CD1c-positive myeloid dendritic cell (primary cell): ENCODE results near the gene SPINK6.

Source experiments
- DNase-seq: peaks from one replicate; pipeline ENCODE4 v3.0.0-alpha.2; 2016; ENCODE audit errors: extremely low spot score

SPINK6 gene

DNA sequence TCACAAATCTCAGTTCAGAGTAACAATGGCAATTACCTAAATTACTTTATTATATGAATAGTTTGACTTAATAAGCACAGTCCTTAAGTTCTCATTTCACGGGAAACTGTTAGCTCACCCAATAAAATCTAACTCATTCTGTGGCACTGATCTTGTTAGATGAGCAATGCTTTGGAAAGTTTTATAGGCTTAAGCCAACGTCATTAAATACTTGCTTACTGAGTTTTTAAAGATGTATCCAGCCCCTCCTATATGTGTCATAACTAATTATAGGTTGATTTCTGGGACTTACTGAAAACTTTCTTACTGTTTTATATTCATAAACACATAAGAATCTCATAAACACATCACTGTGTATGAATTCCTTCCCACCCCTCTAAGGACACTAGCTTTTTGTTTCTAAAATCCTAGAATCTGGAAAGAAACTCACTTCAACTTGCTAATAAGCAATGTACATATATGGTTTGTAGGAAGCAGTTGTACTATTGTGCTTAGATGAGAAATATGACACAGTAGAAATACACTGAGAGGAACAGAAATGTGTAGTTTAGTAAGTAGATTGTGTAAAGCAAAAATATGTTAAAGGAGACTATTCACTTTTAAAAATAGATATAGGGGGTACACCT is 21.4 kb downstream of the SPINK6 start:
- no peak for DNase-seq

DNA sequence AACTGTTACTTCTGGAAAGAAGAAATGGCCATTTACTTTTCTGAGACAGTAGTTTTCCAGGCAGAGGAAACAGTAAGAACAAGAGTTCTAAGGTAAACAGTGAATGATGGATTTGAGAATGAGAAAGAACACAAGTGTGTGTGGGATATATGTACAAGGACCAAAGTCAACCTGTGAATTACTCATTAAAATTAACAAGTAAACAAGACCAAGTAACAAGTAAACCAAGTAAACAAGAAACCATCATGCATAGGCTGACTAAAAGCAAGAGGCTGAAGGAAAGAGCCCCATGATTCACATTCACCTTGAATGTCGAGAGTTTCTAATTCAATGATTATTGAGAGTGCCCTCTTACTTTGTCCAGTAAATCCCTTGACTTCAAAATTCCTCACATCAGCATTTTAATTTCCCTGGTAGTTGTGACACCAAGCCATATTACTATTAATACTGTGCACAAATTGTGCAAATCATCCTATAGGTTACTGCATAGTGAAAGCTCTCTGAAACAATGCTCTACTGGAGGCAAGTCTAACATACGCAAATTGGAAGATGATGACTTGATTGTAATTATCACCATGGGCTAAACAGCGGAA is 25.6 kb downstream of the SPINK6 start:
- DNase-seq: no peak

DNA sequence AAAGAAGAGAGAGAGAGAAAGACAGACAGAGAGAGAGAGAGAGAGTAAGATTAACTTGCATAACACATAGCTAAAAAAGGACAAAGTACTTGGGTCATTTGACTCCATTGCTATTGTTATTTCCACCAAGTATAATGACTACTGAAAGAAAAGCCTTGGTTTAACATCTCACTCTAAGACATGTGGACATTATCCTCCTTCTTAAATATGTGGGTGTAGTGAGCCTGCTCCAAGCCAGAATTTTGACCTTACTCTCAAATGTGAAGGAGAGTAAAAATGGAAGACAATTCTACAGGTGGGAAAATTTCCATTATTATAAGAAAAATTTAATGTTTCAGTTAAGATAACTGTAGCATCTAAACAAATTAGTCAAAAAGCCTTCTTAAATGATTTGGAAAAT is 27.0 kb downstream of the SPINK6 start:
- no peak for DNase-seq

- DNase-seq: no peak
Measured at GRCh38 chr5:148230240-148230639, 27.4 kb downstream of the SPINK6 start.

GRCh38 chr5:148237785-148238417 is 35.1 kb downstream of the SPINK6 start:
- DNase-seq: no peak

DNA sequence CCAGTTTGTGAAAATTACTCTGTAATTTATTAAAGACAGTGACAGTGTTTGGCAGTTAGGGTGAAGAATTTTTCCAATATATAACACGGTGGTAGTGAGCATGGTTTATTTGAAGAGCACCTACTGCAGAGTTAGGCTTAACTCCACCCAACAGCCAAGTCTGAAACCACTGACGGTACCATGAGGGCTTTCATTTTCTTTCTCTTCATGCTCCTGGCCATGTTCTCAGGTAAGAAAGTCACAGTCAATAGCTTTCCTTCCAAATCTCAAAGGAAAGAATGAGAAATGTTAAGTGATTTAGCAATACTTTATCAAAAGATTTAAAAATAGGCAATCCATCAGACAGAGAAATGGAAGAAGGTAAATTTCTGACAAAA is 35.6 kb downstream of the SPINK6 start, which contains the start of gene MARCOL:
MARCOL (plus strand) TSS at position 108 of the 377 bp plus-strand sequence; CDS start at position 181, 73 bp downstream.
- no peak for DNase-seq

DNA sequence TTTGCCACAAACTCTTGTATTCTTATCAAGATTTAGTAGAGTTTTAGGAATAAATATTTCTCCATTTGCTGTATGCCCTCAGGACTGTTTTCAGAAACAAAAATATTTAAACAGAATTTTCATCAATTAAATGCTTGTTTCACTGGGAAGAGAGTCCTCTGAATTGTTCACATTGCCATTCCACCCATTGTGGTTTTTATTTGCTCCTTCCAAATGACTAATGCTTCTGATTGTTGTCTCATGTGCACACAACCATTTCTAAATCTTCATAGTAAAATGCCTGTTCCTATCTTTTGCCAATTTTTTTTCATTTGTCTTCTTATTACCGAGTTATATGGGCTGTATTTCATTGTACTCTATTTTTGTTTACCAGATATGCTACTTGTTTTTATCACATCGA is 46.1 kb downstream of the SPINK6 start:
- DNase-seq: no peak

- no peak for DNase-seq
Measured at GRCh38 chr5:148255456-148255855, 52.6 kb downstream of the SPINK6 start.

DNA sequence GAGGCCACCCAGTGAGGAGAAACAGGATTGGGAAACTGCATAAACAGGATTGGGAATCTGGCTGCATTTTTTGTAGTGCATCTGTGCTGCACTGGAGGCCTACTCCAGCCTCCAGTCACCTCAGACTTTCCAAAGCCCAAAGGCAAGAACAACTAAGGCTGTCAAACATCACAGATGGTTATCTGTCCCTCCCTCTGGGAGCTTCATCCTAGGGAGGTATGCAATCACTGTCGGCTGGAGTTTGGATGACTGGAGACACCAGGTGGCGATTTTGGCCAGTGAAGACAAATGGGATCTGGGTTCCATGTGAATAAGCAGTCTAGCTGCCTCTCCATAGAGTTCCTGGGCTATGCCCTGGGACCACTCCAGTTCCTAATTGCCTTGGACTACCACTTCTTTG is 56.4 kb downstream of the SPINK6 start:
- no peak for DNase-seq

- DNase-seq: no peak
Measured at GRCh38 chr5:148261221-148261620, 58.4 kb downstream of the SPINK6 start.
